GM21825 (cell line): ENCODE measurements around the gene FSIP1.

Experiments used
- ATAC-seq: cut with Tn5 transposase; IDR thresholded peaks from one replicate; pipeline ENCODE4 v1.9.1; 2021; ENCODE audit warnings: mild to moderate bottlenecking, moderate library complexity; ENCODE audit not compliant: unreplicated experiment

FSIP1 gene

DNA sequence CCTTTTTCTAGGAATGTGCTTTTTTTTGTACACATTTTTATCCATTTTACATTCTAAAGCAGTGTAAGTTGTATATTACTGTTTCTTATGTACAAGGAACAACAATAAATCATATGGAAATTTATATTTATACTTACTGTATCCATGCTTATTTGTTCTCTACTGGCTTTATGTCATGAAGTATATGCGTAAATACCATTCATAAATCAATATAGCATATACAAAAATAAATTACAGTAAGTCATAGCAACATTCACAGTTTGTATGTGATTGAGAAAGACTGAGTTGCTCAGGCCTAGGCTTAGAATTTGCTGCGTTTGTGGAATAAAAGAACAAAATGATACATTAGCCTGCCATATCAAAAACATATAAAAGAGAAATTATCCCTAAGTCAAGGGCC, 185.3 kb downstream of the FSIP1 start:
- no peak for ATAC-seq

DNA sequence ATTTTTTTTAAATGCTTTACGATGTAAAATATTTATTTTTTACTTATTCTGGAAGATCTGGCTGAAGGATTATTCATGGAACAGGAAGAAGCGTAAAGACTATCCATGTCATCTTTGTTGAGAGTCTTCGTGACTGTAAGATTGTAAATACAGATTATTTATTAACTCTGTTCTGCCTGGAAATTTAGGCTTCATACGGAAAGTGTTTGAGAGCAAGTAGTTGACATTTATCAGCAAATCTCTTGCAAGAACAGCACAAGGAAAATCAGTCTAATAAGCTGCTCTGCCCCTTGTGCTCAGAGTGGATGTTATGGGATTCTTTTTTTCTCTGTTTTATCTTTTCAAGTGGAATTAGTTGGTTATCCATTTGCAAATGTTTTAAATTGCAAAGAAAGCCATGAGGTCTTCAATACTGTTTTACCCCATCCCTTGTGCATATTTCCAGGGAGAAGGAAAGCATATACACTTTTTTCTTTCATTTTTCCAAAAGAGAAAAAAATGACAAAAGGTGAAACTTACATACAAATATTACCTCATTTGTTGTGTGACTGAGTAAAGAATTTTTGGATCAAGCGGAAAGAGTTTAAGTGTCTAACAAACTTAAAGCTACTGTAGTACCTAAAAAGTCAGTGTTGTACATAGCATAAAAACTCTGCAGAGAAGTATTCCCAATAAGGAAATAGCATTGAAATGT, 186.1 kb downstream of the FSIP1 start:
- no peak for ATAC-seq

DNA sequence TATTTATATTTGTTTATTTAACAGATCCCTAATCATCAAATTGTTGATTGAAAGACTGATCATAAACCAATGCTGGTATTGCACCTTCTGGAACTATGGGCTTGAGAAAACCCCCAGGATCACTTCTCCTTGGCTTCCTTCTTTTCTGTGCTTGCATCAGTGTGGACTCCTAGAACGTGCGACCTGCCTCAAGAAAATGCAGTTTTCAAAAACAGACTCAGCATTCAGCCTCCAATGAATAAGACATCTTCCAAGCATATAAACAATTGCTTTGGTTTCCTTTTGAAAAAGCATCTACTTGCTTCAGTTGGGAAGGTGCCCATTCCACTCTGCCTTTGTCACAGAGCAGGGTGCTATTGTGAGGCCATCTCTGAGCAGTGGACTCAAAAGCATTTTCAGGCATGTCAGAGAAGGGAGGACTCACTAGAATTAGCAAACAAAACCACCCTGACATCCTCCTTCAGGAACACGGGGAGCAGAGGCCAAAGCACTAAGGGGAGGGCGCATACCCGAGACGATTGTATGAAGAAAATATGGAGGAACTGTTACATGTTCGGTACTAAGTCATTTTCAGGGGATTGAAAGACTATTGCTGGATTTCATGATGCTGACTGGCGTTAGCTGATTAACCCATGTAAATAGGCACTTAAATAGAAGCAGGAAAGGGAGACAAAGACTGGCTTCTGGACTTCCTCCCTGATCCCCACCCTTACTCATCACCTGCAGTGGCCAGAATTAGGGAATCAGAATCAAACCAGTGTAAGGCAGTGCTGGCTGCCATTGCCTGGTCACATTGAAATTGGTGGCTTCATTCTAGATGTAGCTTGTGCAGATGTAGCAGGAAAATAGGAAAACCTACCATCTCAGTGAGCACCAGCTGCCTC, 187.1 kb downstream of the FSIP1 start:
- no peak for ATAC-seq

DNA sequence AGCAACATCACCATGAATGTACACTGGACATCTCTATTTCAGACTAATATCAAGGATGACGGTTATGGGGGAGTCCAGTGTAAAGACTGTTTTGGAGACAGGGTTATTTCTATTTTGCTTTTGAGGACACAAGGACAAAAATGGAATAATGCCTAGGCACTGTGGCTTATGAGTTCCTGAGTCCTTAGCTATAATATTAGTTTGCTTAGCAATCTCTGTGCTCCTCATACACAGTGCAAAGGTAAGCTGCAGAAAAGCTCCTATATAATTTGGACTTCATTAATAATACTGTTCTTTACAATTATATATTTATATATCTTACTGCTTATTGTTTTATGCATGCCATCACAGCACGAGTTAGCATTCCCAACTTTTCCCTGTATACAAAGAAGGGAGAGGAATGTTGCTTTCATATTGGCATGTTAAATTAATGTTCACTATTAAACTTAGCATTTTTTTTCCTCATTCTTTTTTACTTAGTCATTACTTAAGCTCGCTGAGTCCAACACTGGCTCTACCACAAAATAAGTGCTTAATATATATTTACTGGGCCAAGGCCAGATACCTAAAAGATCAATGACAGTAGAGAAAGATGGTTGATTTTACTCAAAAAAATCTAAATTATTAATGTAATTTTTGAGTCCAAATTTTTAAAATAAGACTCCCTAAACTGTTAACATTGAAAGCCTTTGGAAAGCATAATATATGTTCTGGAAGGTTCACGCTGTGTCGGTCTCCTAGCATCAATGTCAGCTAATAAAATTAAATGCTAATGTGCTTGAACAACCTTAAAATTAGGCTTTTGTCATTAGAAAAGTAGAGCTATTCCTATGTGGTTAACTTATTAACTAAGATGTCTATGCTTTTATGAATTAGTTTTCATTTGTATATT, 187.9 kb downstream of the FSIP1 start:
- ATAC-seq = no peak

DNA sequence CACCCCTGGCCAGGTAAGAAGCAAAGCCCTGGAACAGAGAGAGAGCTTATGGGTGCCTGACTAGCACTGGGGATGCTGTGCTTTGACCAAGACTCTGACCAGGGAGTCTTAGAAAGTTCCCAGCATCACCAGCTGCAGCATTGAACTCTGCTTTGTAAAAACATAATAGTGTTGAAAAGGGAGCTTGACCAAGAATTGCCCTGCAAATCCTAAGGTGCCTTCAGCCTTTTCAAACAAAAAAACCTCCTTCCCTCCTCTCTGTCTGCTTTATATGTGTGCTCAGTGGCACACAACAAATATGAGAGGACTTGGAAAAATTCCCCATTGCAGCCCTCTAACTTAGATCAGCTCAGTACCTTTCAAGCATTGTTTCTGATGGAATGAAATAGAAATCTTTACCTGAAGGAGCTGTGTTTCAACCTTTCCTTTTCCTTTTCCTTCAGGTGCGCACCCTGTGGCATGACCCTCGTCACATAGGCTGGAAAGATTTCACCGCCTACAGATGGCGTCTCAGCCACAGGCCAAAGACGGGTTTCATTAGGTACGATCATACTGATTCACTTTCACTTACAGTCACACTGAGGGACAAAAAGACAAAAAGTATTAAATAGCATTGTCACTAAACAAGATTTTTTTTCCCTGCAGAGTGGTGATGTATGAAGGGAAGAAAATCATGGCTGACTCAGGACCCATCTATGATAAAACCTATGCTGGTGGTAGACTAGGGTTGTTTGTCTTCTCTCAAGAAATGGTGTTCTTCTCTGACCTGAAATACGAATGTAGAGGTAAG, 188.8 kb downstream of the FSIP1 start:
- no peak for ATAC-seq

DNA sequence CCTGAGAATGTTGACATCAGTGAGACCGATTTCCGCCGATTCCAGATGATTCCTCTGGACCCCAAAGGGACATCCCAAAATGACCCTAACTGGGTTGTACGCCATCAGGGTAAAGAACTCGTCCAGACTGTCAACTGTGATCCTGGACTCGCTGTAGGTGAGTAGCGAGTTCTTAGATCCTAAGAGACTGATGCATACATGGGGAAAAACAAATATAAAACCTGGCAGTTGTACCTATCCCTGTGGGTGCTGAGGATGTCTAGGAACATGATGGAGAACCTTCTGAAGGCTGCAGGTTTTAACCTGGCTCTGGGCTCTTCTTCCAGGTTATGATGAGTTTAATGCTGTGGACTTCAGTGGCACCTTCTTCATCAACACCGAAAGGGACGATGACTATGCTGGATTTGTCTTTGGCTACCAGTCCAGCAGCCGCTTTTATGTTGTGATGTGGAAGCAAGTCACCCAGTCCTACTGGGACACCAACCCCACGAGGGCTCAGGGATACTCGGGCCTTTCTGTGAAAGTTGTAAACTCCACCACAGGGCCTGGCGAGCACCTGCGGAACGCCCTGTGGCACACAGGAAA, 189.5 kb downstream of the FSIP1 start:
- ATAC-seq = no peak

DNA sequence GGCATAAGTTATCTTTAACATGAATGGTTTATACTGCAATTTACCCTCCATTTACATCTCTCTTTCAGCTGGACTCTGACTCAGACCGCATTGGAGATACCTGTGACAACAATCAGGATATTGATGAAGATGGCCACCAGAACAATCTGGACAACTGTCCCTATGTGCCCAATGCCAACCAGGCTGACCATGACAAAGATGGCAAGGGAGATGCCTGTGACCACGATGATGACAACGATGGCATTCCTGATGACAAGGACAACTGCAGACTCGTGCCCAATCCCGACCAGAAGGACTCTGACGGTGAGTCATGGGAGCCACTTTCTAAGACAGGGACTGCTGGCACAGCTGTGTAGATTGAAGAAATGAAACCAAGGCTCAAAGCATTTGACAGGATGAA, 190.1 kb downstream of the FSIP1 start:
- ATAC-seq = no peak

DNA sequence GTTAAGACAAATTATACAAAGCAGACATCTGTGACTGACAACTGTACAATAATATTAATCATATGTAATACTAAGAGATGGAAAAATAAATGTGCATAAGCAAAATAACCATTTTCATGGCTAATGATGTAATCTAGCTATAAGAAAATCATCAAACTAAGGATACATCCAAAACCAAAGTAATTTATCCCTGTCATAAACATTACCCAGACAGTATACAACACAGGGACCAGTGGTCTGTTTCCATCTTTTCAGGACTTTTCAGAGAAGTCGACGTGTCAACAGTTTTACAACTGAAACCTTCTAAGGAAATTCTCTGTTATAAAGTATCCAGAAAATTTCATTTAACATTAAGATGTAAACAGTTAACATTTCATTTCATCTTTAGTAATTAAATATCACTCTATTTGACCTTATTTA, 190.7 kb downstream of the FSIP1 start:
- no peak for ATAC-seq

DNA sequence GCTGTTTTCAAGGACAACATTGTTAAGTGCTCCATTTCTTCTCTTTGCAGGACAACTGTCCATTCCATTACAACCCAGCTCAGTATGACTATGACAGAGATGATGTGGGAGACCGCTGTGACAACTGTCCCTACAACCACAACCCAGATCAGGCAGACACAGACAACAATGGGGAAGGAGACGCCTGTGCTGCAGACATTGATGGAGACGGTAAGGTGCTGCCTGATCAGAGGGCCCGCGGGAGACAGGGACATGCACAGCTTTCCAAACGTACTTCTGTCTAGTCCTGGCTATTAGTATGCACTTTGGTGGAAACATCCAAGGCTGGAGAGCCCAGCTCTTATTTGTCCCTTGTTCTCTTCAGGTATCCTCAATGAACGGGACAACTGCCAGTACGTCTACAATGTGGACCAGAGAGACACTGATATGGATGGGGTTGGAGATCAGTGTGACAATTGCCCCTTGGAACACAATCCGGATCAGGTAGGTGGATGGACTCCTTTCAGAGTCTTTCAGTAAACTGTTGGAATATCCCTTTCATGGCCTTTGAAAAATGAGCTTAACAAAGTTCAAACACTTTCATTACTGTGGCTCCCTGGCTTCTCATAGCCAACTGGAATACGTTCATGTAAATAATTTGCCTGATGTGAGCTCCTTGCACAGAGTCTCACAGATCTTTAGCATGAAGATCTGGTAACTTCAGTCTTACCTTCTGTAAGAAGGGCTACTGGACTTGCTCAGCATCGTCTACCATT, 191.3 kb downstream of the FSIP1 start:
- ATAC-seq = no peak

DNA sequence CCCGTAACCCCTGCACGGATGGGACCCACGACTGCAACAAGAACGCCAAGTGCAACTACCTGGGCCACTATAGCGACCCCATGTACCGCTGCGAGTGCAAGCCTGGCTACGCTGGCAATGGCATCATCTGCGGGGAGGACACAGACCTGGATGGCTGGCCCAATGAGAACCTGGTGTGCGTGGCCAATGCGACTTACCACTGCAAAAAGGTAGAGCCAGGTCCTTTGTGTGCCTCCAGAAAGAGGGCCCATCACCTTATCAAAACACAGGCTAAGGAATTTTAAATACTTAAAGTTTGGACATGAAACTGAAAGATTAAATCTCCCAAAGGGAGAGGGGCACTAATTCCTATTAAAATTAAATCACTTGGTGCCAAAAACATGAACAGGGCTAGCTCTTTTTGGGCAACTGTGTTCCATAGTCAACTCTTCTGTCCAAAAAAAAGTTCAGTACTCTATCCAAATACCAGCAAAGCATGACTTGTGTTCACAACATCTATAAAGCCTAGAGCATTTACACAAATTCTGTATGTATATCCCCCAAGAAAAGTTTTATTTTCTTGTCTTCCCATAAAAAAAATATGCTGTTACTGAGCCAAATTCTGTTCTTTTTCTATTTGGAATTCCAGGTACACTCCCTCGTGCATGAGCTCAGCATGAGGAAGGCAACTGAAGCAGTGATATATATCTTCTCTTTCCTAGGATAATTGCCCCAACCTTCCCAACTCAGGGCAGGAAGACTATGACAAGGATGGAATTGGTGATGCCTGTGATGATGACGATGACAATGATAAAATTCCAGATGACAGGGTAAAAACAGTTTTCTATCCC, 192.6 kb downstream of the FSIP1 start:
- no peak for ATAC-seq

DNA sequence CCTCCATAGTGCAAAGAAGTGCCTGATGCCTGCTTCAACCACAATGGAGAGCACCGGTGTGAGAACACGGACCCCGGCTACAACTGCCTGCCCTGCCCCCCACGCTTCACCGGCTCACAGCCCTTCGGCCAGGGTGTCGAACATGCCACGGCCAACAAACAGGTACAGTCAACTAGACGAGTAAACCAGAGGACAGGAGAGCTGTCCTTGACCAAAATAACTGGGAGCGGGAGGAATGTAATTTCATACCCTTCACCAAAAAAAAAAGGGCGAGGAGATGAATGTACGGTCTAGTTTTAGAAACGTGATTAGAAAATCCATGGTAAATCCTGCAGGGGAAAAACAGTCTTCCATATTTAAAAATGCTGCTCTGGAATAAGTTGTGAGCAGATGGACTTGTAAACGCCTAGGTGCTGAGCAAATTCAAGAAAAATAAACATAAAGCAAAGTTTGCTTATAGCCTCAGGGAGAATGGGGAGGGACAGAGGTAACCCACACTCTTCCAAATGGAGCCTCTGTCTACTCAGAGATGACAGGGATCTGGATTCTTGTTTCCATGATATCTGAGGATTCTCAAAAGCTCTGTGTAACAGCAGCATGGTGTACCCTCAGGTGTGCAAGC, 193.3 kb downstream of the FSIP1 start:
- ATAC-seq = no peak

DNA sequence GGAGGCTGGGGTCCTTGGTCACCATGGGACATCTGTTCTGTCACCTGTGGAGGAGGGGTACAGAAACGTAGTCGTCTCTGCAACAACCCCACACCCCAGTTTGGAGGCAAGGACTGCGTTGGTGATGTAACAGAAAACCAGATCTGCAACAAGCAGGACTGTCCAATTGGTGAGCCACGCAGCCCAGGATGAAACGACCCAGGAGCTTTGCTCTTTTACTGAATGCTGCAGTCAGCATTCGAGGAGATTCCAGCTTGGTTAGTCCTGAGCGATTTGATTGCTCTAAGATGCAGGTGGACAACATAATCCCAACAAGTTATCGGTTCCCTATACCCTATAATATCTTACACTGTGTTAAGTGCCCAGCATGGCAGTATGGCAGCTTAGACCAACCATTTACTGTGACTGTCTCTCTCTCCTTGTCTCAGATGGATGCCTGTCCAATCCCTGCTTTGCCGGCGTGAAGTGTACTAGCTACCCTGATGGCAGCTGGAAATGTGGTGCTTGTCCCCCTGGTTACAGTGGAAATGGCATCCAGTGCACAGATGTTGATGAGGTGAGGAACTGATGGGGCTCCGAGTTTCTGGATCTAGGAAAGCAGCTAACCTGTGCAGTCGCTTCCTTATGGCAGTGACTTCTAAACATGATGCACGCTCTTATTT, 194.0 kb downstream of the FSIP1 start:
- no peak for ATAC-seq

DNA sequence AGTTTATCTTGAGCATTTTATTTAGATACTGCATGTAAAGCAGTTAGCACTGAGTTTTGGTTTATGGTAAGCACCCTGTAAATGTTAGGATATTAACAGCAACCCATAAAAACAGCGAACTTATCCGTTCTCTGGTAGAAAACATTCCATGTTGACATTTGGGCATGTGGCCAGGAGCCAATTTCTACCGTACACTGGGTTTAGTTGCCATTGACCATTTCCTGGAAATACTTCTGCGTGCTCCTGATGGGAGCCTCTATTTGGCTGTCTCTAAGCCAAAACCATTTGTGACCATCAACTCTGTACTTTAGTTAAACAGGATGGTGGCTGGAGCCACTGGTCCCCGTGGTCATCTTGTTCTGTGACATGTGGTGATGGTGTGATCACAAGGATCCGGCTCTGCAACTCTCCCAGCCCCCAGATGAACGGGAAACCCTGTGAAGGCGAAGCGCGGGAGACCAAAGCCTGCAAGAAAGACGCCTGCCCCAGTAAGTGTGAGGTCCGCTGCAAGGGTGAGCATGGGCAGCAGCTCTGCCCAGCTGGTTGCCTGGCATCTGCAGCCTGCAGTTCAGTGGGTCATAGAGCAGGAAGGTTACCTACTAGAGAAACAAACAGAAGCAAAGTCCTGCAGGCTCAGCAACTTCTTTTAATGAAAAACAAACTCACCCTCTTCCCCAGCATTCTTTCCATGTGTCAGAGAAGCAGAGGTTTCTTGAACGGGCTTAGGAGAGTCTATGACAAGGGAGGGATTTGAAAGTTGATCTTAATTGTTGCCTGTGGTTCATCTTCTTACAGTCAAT, 194.7 kb downstream of the FSIP1 start:
- ATAC-seq = no peak

DNA sequence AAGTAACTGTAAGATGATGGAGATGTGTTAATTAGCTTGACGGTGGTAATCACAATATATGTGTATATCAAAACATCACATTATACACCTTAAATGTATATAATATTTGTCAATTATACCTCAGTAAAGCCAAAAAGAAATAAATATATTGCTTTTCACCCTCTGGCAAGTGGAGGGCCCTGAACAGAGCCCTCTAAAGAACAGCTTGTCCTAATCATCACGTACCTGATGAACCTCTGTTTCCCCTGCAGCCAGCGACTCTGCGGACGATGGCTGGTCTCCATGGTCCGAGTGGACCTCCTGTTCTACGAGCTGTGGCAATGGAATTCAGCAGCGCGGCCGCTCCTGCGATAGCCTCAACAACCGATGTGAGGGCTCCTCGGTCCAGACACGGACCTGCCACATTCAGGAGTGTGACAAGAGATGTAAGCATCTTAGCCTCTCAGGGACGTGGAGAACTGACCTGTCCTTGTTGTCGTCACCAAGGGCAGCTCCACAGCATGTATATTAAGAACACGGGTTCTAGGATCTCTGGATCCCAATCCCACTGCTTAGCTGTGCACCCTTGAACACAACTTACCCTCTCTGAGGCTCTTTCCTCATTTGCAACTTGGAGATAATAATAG, 195.4 kb downstream of the FSIP1 start:
- no peak for ATAC-seq

DNA sequence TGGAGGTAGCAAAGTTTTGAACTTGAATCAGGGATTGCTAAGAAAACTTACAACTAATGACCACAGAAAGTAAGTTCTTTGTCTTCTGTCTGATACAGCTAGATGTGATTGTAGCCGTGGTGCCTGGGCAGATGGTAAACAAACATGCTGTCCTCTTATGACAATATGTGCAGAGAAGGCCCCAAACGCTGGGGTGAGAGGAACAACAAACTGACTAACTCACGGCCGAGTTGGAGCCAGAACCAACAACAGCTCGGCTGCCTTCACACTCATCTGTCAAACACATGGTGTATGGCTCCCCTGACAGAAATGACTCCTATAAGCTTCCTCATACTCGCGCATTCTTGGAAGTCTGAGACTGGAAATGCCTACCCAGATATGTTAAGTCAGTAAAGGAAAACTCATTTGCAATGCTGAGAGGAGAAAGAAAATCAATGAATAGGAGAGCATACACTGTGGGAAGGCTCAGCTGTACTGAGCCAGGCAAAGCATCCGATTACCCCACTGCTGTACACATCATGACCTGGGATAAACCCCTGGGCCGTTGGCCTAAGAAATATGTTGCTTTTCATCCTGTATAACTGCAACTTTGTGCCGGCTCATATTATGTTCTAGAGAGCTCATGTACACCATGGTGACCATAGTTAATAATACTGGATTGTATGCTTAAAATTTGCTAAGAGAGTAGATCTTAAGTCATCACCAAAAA, 196.1 kb downstream of the FSIP1 start:
- no peak for ATAC-seq

DNA sequence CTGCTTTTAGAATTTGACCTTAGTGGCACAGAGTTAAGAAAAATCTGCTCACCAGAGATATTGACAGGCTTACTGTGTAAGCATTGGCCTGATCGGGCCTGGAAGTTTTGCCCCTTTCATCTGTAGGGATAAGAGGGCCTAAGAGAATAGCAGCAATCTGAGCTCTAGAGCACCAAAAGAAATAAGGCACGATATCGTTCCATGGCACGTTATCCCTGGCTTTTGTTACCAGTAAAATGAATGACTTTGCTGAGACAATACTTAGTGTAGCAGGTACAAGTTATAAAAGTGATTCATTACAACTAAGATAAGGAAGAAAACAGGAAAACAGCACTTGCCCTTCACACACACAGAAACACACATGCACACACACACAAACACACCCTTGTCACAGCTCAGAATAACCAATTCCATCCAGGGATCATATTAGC, 196.8 kb downstream of the FSIP1 start:
- no peak for ATAC-seq
